H9 (cell line): ENCODE results near the gene SRRT. TPM values are rescaled to one million over a fixed set of nuclear protein-coding genes. Genes with fewer than 3 reads are reported as not detected.

Experiments
- DNase-seq: peaks from one replicate; pipeline ENCODE4 v3.0.0-alpha.2; 2017
- H2AFZ ChIP-seq: one replicate; pipeline ENCODE4 v1.6.1; 2013; ENCODE audit warnings: mild to moderate bottlenecking, low read length, control low read depth, moderate library complexity
- H2AK5ac ChIP-seq: 2 replicates; pipeline ENCODE4 v1.6.1; 2013; ENCODE audit warnings: low read length, control low read depth, mixed read lengths; ENCODE audit not compliant: insufficient read length
- H2BK120ac ChIP-seq: one replicate; pipeline ENCODE4 v1.6.1; 2013; ENCODE audit warnings: low read depth, mild to moderate bottlenecking, low read length, control low read depth, inconsistent platforms; ENCODE audit not compliant: poor library complexity, severe bottlenecking
- H2BK12ac ChIP-seq: 2 replicates; pipeline ENCODE4 v1.6.1; 2013; ENCODE audit warnings: low read length, control low read depth, mixed read lengths, low read depth; ENCODE audit not compliant: insufficient read length
- H2BK15ac ChIP-seq: 2 replicates; pipeline ENCODE4 v1.6.1; 2013; ENCODE audit warnings: low read depth, low read length, control low read depth
- H2BK20ac ChIP-seq: one replicate; pipeline ENCODE4 v1.6.1; 2013; ENCODE audit warnings: low read depth, mild to moderate bottlenecking, low read length, control low read depth, inconsistent platforms; ENCODE audit not compliant: poor library complexity, severe bottlenecking
- H2BK5ac ChIP-seq: 2 replicates; pipeline ENCODE4 v1.6.1; 2013; ENCODE audit warnings: low read length, control low read depth, mixed read lengths; ENCODE audit not compliant: insufficient read length
- H3K14ac ChIP-seq: 2 replicates; pipeline ENCODE4 v1.6.1; 2013; ENCODE audit warnings: low read length, control low read depth; ENCODE audit not compliant: insufficient read depth
- H3K18ac ChIP-seq: 2 replicates; pipeline ENCODE4 v1.6.1; 2013; ENCODE audit warnings: low read depth, mild to moderate bottlenecking, mixed read lengths, low read length, control low read depth; ENCODE audit not compliant: insufficient read length
- H3K23ac ChIP-seq: 2 replicates; pipeline ENCODE4 v1.6.1; 2013; ENCODE audit warnings: low read length, control low read depth, mixed read lengths, low read depth; ENCODE audit not compliant: insufficient read length
- H3K23me2 ChIP-seq: 2 replicates; pipeline ENCODE4 v1.6.1; 2013; ENCODE audit warnings: low read depth, mild to moderate bottlenecking, mixed read lengths, low read length, control low read depth; ENCODE audit not compliant: insufficient read length, poor library complexity, severe bottlenecking
- H3K27ac ChIP-seq: 2 replicates; pipeline ENCODE4 v1.5.1; 2013; ENCODE audit warnings: low read length, control low read depth, mixed read lengths, low read depth; ENCODE audit not compliant: insufficient read length
- H3K27me3 ChIP-seq: 2 replicates; pipeline ENCODE4 v1.6.1; 2013; ENCODE audit warnings: low read length, control low read depth, inconsistent platforms; ENCODE audit not compliant: insufficient read depth
- H3K4ac ChIP-seq: 2 replicates; pipeline ENCODE4 v1.6.1; 2013; ENCODE audit warnings: low read depth, mild to moderate bottlenecking, control low read depth, inconsistent platforms, low read length, moderate library complexity
- H3K4me1 ChIP-seq: 2 replicates; pipeline ENCODE4 v1.6.1; 2013; ENCODE audit warnings: low read length, control low read depth, inconsistent platforms; ENCODE audit not compliant: insufficient read depth
- H3K4me2 ChIP-seq: 2 replicates; pipeline ENCODE4 v1.6.1; 2013; ENCODE audit warnings: low read length, control low read depth, mixed read lengths; ENCODE audit not compliant: insufficient read length, insufficient read depth
- H3K56ac ChIP-seq: 2 replicates; pipeline ENCODE4 v1.6.1; 2013; ENCODE audit warnings: low read depth, mild to moderate bottlenecking, mixed read lengths, low read length, control low read depth; ENCODE audit not compliant: insufficient read length
- H3K79me1 ChIP-seq: 2 replicates; pipeline ENCODE4 v1.6.1; 2013; ENCODE audit warnings: low read depth, mild to moderate bottlenecking, moderate library complexity, low read length, control low read depth, inconsistent platforms; ENCODE audit not compliant: insufficient read depth, poor library complexity, severe bottlenecking
- H3K79me2 ChIP-seq: 2 replicates; pipeline ENCODE4 v1.6.1; 2013; ENCODE audit warnings: low read length, control low read depth, inconsistent platforms; ENCODE audit not compliant: insufficient read depth
- H3K9ac ChIP-seq: 2 replicates; pipeline ENCODE4 v1.6.1; 2013; ENCODE audit warnings: low read length, control low read depth, mixed read lengths; ENCODE audit not compliant: insufficient read length; ENCODE audit errors: extremely low read depth
- H3K9me3 ChIP-seq: one replicate; pipeline ENCODE4 v1.6.1; 2013; ENCODE audit warnings: low read depth, low read length, inconsistent platforms; ENCODE audit not compliant: control insufficient read depth
- H3T11ph ChIP-seq: one replicate; pipeline ENCODE4 v1.6.1; 2013; ENCODE audit warnings: mild to moderate bottlenecking, low read length, control low read depth, inconsistent platforms
- H4K20me1 ChIP-seq: one replicate; pipeline ENCODE4 v1.6.1; 2013; ENCODE audit not compliant: control insufficient read depth, insufficient read length, insufficient read depth
- H4K5ac ChIP-seq: 2 replicates; pipeline ENCODE4 v1.6.1; 2013; ENCODE audit warnings: low read depth, mild to moderate bottlenecking, mixed read lengths, low read length, control low read depth; ENCODE audit not compliant: insufficient read length
- H4K8ac ChIP-seq: replicated peaks from 2 replicates; pipeline ENCODE4 v1.6.1; 2013; ENCODE audit warnings: low read length, control low read depth, mixed read lengths, low read depth; ENCODE audit not compliant: insufficient read length
- H4K91ac ChIP-seq: 2 replicates; pipeline ENCODE4 v1.6.1; 2013; ENCODE audit warnings: low read depth, mild to moderate bottlenecking, moderate library complexity, mixed read lengths, low read length, control low read depth; ENCODE audit not compliant: insufficient read length
- H3K27ac Mint-ChIP-seq, 3 experiments: 2 replicates in 2 of 3; 3 replicates in 1 of 3; pipeline ENCODE4 v1.8.0; 2020 to 2021; ENCODE audit warnings: mixed read lengths in 3 of 3, mild to moderate bottlenecking in 1 of 3, moderate library complexity in 1 of 3
- H3K27me3 Mint-ChIP-seq: 2 replicates; pipeline ENCODE4 v1.8.0; 2021; ENCODE audit warnings: low read depth, mild to moderate bottlenecking, moderate library complexity, mixed read lengths
- H3K36me3 Mint-ChIP-seq, 3 experiments: 2 replicates in 2 of 3; 3 replicates in 1 of 3; pipeline ENCODE4 v1.8.0; 2020 to 2021; ENCODE audit warnings: low read depth in 3 of 3, mixed read lengths in 3 of 3; ENCODE audit not compliant: insufficient read depth in 1 of 3
- H3K4me1 Mint-ChIP-seq, 2 experiments: 2 replicates each; pipeline ENCODE4 v1.8.0; 2020; ENCODE audit warnings: mixed read lengths in 2 of 2
- H3K4me3 Mint-ChIP-seq, 2 experiments: 2 replicates in 1 of 2; 3 replicates in 1 of 2; pipeline ENCODE4 v1.8.0; 2020 to 2021; ENCODE audit warnings: mild to moderate bottlenecking in 2 of 2, mixed read lengths in 2 of 2, moderate library complexity in 1 of 2
- H3K9me3 Mint-ChIP-seq, 2 experiments: 2 replicates in 1 of 2; 3 replicates in 1 of 2; pipeline ENCODE4 v1.8.0; 2020; ENCODE audit warnings: mild to moderate bottlenecking in 2 of 2, mixed read lengths in 2 of 2, moderate library complexity in 1 of 2
- CTCF ChIP-seq: fragments of 200-600 bp; sonication (generic); conservative IDR thresholded peaks from 3 replicates; pipeline ENCODE4 v1.8.0; 2021; ENCODE audit warnings: antibody characterized with exemption, mild to moderate bottlenecking
- WGBS: extraction: QIAGEN DNeasy Blood & Tissue Kit; methylation state at CpG from one replicate; pipeline ENCODE4 v1.1.7; 2013; ENCODE audit warnings: missing lambda C conversion rate, low lambda C conversion rate, mixed read lengths; ENCODE audit not compliant: insufficient read length; ENCODE audit errors: extremely low coverage; 5-methylcytosine and 5-hydroxymethylcytosine counted together
- total RNA-seq: library from RNA; stranded (reverse); gene quantifications from 2 replicates; pipeline ENCODE4 v1.2.1, GENCODE V29; 2021

SRRT gene
- total RNA-seq, 1 experiment from 2014 or later, result 373 TPM

DNA sequence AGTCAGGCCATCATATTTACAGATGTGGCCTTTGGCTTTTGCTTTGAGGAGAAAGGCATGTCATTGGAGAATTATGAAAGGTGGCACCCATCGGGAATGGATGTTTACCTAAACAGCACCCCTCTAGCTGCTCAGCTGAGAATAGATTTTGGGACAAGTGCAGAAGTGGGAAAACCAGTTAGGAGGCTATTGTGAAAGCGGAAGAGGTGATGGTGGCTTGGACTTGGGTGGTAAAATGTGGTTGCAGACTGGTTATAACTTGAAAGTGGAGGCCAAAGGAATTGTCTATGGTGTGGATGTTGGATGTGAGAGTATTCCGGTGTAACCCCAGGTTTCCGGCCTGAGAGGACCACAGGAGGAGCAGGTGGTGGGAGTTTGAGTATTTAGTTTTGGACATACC, 27.5 kb upstream of the SRRT start:
- Mint-ChIP-seq H3K9me3 (no peaks in the 10 kb centered on the region; a peak in 1 of 5 replicates), H3K36me3 (peaks cover 0 to 4% (median 3%) of the 10 kb centered on the region in 3 experiments; a peak in 5 of 7 replicates), H3K27ac (no peak overlapping the region), H3K4me1 (peaks cover 5 to 12% of the 10 kb centered on the region in 2 experiments), H3K27me3 (no peaks in the 10 kb centered on the region), H3K4me3 (no peak overlapping the region)
- TF ChIP-seq CTCF, result no peak
- H4K5ac ChIP-seq, result no peak overlapping the region
- H3K56ac ChIP-seq, result no peak overlapping the region
- H2BK12ac ChIP-seq, result no peak overlapping the region
- no peaks in the 10 kb centered on the region for H3K27me3 ChIP-seq
- no peak overlapping the region for H4K91ac ChIP-seq
- no peak overlapping the region for H3K14ac ChIP-seq
- H3K79me2 ChIP-seq, result no peaks in the 10 kb centered on the region
- no peak overlapping the region for H2AK5ac ChIP-seq
- H2BK120ac ChIP-seq, result no peak overlapping the region
- H3K23ac ChIP-seq, result no peak overlapping the region
- no peak overlapping the region for H3K18ac ChIP-seq
- no peaks in the 10 kb centered on the region for H3K4me1 ChIP-seq
- H3K23me2 ChIP-seq, result no peaks in the 10 kb centered on the region
- WGBS, result no CpG with 5 or more reads among the region's 4 CpGs
- no peak overlapping the region for H3T11ph ChIP-seq
- H2BK20ac ChIP-seq, result no peak overlapping the region
- no peaks in the 10 kb centered on the region for H3K79me1 ChIP-seq
- no peak overlapping the region for H2AFZ ChIP-seq
- H3K4ac ChIP-seq, result no peak overlapping the region
- no peaks in the 10 kb centered on the region for H4K20me1 ChIP-seq
- no peak overlapping the region for H3K4me2 ChIP-seq
- H3K9ac ChIP-seq, result no peak overlapping the region
- H2BK15ac ChIP-seq, result no peak overlapping the region
- no peak overlapping the region for H3K27ac ChIP-seq
- H2BK5ac ChIP-seq, result no peak overlapping the region
- DNase-seq, result no peak
- no peak overlapping the region for H4K8ac ChIP-seq
- H3K9me3 ChIP-seq, result no peaks in the 10 kb centered on the region
